K562 (cell line): Measurements from ENCODE around the gene KAT7.
"Not testable (repeated sequence)": the region's sequence is repeated elsewhere in the genome, so short reads cannot be mapped to it uniquely, and the experiment has no call there.

Experiments
- CBX5 ChIP-seq: IDR thresholded peaks from 2 replicates; pipeline ENCODE4 v1.6.1; 2014; ENCODE audit warnings: low read depth, borderline replicate concordance
- CTCF ChIP-seq, 3 experiments: IDR thresholded peaks in 2 of 3; conservative IDR thresholded peaks in 1 of 3; 2 replicates each; pipeline ENCODE4 v1.5.1; 2011 to 2012; ENCODE audit warnings: low read length in 3 of 3, mild to moderate bottlenecking in 3 of 3, control low read depth in 2 of 3, improper control_type of control experiment in 1 of 3, inconsistent platforms in 1 of 3, low read depth in 1 of 3, mixed read lengths in 1 of 3, moderate library complexity in 1 of 3; ENCODE audit not compliant: insufficient read depth in 2 of 3
- GTF2F1 ChIP-seq: IDR thresholded peaks from 2 replicates; pipeline ENCODE4 v1.6.1; 2011; ENCODE audit warnings: low read depth, low read length, improper control_type of control experiment
- TAL1 ChIP-seq: fragments of 450-650 bp; IDR thresholded peaks from 2 replicates; pipeline ENCODE4 v1.6.1; 2016; ENCODE audit warnings: mild to moderate bottlenecking

- not testable (repeated sequence) for TF ChIP-seq CTCF (IDR thresholded peaks at IDR 0.05 in 2 of 3, conservative IDR thresholded peaks at IDR 0.05 in 1 of 3; ENCODE audit: insufficient read depth in 2 of 3, low read depth in 1 of 3, low read length in 3 of 3); TAL1; CBX5; GTF2F1
These were observed 39.8 kb downstream of the KAT7 start for GRCh38 chr17:49828325-49828724.
